Sigmoid colon (tissue), 4 donors: ENCODE measurements around the gene QKI.

ENCODE experiments used
- CTCF ChIP-seq, 4 experiments: fragments of 450-650 bp in 3 of 4; fragments of 200-600 bp in 1 of 4; IDR thresholded peaks; one replicate each; pipeline ENCODE4 v1.5.1; 2016 to 2019; ENCODE audit warnings: antibody characterized with exemption in 4 of 4, mild to moderate bottlenecking in 3 of 4, moderate library complexity in 2 of 4
- EP300 ChIP-seq, 4 donors: sonication (generic); formaldehyde crosslinking; IDR thresholded peaks; one replicate each; pipeline ENCODE4 v1.6.1; 2017; ENCODE audit warnings: antibody characterized with exemption in 4 of 4
- POLR2A ChIP-seq, 2 donors: fragments of 450-650 bp; IDR thresholded peaks; one replicate each; pipeline ENCODE4 v1.6.1; 2016; ENCODE audit warnings: antibody characterized with exemption in 2 of 2, mild to moderate bottlenecking in 2 of 2, moderate library complexity in 2 of 2
- POLR2AphosphoS5 ChIP-seq, 4 donors: sonication (generic); formaldehyde crosslinking; IDR thresholded peaks; one replicate each; pipeline ENCODE4 v1.6.1; 2017; ENCODE audit warnings: antibody characterized with exemption in 4 of 4

GRCh38 chr6:163408352-163408991, 6.0 kb upstream of the QKI start:
- TF ChIP-seq CTCF (IDR thresholded peaks at IDR 0.05) (no peak), POLR2A (IDR thresholded peaks at IDR 0.05) (no peak), POLR2AphosphoS5 (IDR thresholded peaks at IDR 0.05) (no peak), EP300 (IDR thresholded peaks at IDR 0.05) (no peak)
